GM04503 (cell line): ENCODE data around the gene RARB.

ENCODE experiments used
- DNase-seq: peaks from one replicate; pipeline ENCODE4 v3.0.0-alpha.2; 2012; ENCODE audit warnings: low read depth

RARB gene

GRCh38 chr3:25604107-25604805 lies 176.2 kb downstream of the RARB start:
- DNase-seq: peak; percentile 44

GRCh38 chr3:25610167-25610566 lies 182.1 kb downstream of the RARB start:
- no peak for DNase-seq

GRCh38 chr3:25610779-25611178 lies 182.7 kb downstream of the RARB start:
- no peak for DNase-seq

GRCh38 chr3:25611193-25611592 lies 183.1 kb downstream of the RARB start:
- no peak for DNase-seq

- DNase-seq: no peak
These were observed 190.0 kb downstream of the RARB start for GRCh38 chr3:25618028-25618427.

- DNase-seq: no peak
These were observed 191.3 kb downstream of the RARB start for GRCh38 chr3:25619382-25619781.

- DNase-seq: no peak
These were observed 192.4 kb downstream of the RARB start for GRCh38 chr3:25620493-25620892.

DNA sequence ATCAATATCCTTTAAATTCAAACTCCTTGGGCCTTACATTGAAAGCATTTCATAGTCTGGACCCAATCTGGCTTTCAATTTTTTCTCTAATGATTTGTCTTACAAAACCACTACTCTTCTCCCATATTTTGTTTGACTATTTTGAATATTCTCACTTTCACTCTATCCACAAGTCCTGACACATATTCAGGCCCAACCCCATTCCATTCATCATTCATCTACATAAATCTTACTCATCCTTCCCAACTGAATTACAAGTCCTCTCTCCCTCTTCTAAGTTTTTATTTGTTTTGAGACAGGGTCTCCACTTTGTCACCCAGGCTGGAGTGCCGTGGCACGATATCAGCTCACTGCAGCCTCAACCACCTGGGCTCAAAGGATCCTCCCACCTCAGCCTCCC lies 193.0 kb downstream of the RARB start:
- no peak for DNase-seq

DNA sequence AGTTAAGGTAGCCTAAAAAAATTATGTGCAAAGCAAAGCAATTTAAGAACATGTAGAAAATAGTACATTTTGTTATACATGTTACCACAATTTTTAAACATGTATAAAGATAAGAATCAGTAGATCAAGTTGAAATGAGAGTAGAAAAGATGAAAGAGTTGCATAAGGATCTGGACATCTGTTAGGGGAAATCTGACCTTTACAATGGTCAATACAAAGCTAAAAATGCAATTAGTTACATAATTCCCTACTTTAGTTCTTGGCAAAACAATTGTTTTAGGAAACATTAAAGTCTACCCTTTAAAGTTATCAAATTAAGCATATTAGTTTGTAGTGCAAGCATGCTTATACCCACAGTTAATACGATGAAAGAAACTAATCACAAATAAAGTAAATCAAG lies 203.9 kb downstream of the RARB start:
- no peak for DNase-seq

GRCh38 chr3:25633919-25634318 lies 205.9 kb downstream of the RARB start:
- DNase-seq: no peak

GRCh38 chr3:25635038-25635437 lies 207.0 kb downstream of the RARB start:
- no peak for DNase-seq
